Panc1 (cell line): ENCODE measurements around the gene GREB1L. TPM values are rescaled to one million over a fixed set of nuclear protein-coding genes. Genes with fewer than 3 reads are reported as not detected.

ENCODE experiments used
- ATAC-seq: fragments of 200-7000 bp; cut with Tn5 transposase; 2 replicates; pipeline ENCODE4 v1.9.1; 2020; ENCODE audit warnings: mild to moderate bottlenecking, moderate library complexity
- BruUV-seq: library from RNA; stranded (reverse); fragments of 400-500 nt; replicated peaks from 2 replicates; lab custom pipeline; 2021; lab: Mats Ljungman, UMichigan
- CTCF ChIA-PET: fragments of 300-600 bp; sonication (Branson Sonifier 250); formaldehyde crosslinking; loops from one replicate; lab custom pipeline; 2022; ENCODE audit warnings: antibody characterized with exemption; lab: Charles Lee
- POLR2A ChIA-PET: fragments of 300-600 bp; sonication (Branson Sonifier 250); formaldehyde crosslinking; loops from one replicate; lab custom pipeline; 2022; ENCODE audit warnings: antibody characterized with exemption; lab: Charles Lee
- DNase-seq: peaks from one replicate; pipeline ENCODE4 v3.0.0-alpha.2; 2010; ENCODE audit warnings: low read depth, low spot score
- H3K27ac ChIP-seq: 2 replicates; pipeline ENCODE4 v1.5.1; 2011; ENCODE audit warnings: mild to moderate bottlenecking, low read length, inconsistent platforms
- H3K27me3 ChIP-seq: fragments of 200-500 bp; sonication (Bioruptor generic); 2 replicates; pipeline ENCODE4 v1.6.0; 2014; ENCODE audit warnings: low read length, inconsistent platforms; ENCODE audit not compliant: control insufficient read depth, insufficient read depth
- H3K36me3 ChIP-seq: fragments of 200-500 bp; sonication (Bioruptor generic); 2 replicates; pipeline ENCODE4 v1.5.1; 2014; ENCODE audit warnings: inconsistent platforms, mild to moderate bottlenecking, low read length, moderate library complexity; ENCODE audit not compliant: control insufficient read depth, insufficient read depth
- H3K4me1 ChIP-seq: 2 replicates; pipeline ENCODE4 v1.5.1; 2011; ENCODE audit warnings: inconsistent platforms, mild to moderate bottlenecking, low read length, moderate library complexity; ENCODE audit not compliant: control insufficient read depth, insufficient read depth
- H3K4me3 ChIP-seq, 2 experiments: 2 replicates each; pipeline ENCODE4 v1.5.1; 2011 to 2012; ENCODE audit warnings: low read depth in 2 of 2, low read length in 2 of 2, mild to moderate bottlenecking in 2 of 2, inconsistent platforms in 1 of 2, moderate library complexity in 1 of 2
- H3K9me3 ChIP-seq: fragments of 200-500 bp; sonication (Bioruptor generic); 2 replicates; pipeline ENCODE4 v1.5.1; 2014; ENCODE audit warnings: low read depth, mild to moderate bottlenecking, inconsistent platforms, low read length, moderate library complexity; ENCODE audit not compliant: control insufficient read depth, insufficient read depth
- CTCF ChIP-seq: fragments of 450-650 bp; IDR thresholded peaks from 2 replicates; pipeline ENCODE4 v1.5.1; 2017; ENCODE audit warnings: mild to moderate bottlenecking
- POLR2AphosphoS5 ChIP-seq: IDR thresholded peaks from 2 replicates; pipeline ENCODE4 v1.6.1; 2012; ENCODE audit warnings: mild to moderate bottlenecking, low read depth, low read length, moderate library complexity
- REST ChIP-seq, 2 experiments: IDR thresholded peaks; 2 replicates each; pipeline ENCODE4 v1.6.1; 2011 to 2012; ENCODE audit warnings: low read depth in 2 of 2, control low read depth in 1 of 2, low read length in 1 of 2, mild to moderate bottlenecking in 1 of 2, moderate library complexity in 1 of 2; ENCODE audit not compliant: insufficient read depth in 1 of 2
- SIN3A ChIP-seq: IDR thresholded peaks from 2 replicates; pipeline ENCODE4 v1.6.1; 2012; ENCODE audit warnings: low read depth, mild to moderate bottlenecking, low read length, moderate library complexity, borderline replicate concordance; ENCODE audit not compliant: insufficient read depth
- TCF7L2 ChIP-seq: IDR thresholded peaks from 2 replicates; pipeline ENCODE4 v1.6.1; 2011; ENCODE audit warnings: mild to moderate bottlenecking, low read depth, low read length, inconsistent platforms
- in situ Hi-C: cut with HindIII; loops from 2 replicates; pipeline ENCODE4 v1.10.0; 2016; ENCODE audit warnings: low sequenced_read_pairs, low pct_unique_long_range_greater_than_20kb
- intact Hi-C: fragments of 100-400 bp; cut with micrococcal nuclease; formaldehyde crosslinking; loops from one replicate; pipeline ENCODE4 v1.10.0; 2022; ENCODE audit not compliant: unreplicated experiment
- total RNA-seq: library from RNA; stranded (reverse); gene quantifications from one replicate; pipeline ENCODE4 v1.2.1, GENCODE V29; 2021; ENCODE audit not compliant: unreplicated experiment

The GREB1L gene
- total RNA-seq, 1 experiment from 2014 or later: 11.0 TPM

GRCh38 chr18:21203542-21204241 lies 38.3 kb upstream of the GREB1L start:
- H3K4me1 ChIP-seq: no peaks in the 10 kb centered on the region
- no TSS peak for BruUV-seq
- DNase-seq (no peak), ATAC-seq (no peak)
- CTCF ChIA-PET: interaction anchor here (0.6 kb wide), 1 partner anchor 9 kb away, joined by 4 read pairs; no protein-coding TSS in a partner anchor
- no peak overlapping the region for H3K27ac ChIP-seq
- POLR2A ChIA-PET: no interaction called here
- no peaks in the 10 kb centered on the region for H3K27me3 ChIP-seq
- TF ChIP-seq SIN3A (no peak), POLR2AphosphoS5 (no peak), TCF7L2 (no peak), REST (IDR thresholded peaks at IDR 0.05; ENCODE audit: insufficient read depth in 1 of 2, low read depth in 2 of 2, low read length in 1 of 2) (no peak), CTCF (no peak)
- H3K9me3 ChIP-seq: no peaks in the 10 kb centered on the region
- no peaks in the 10 kb centered on the region for H3K36me3 ChIP-seq
- H3K4me3 ChIP-seq: no peak overlapping the region
- in situ Hi-C loops (no loop called here), intact Hi-C loops (no loop called here)

- no peak for DNase-seq
- TF ChIP-seq REST (IDR thresholded peaks at IDR 0.05; ENCODE audit: insufficient read depth in 1 of 2, low read depth in 2 of 2, low read length in 1 of 2): no peak
- TF ChIP-seq SIN3A: no peak
- TF ChIP-seq POLR2AphosphoS5: no peak
- no peak for TF ChIP-seq TCF7L2
- no peak for TF ChIP-seq CTCF
- ChIA-PET POLR2A (no interaction called here), CTCF (no interaction called here)
- in situ Hi-C loops: no loop called here
- Histone ChIP-seq H3K9me3 (no peaks in the 10 kb centered on the region), H3K36me3 (no peaks in the 10 kb centered on the region), H3K27ac (no peak overlapping the region), H3K4me1 (no peaks in the 10 kb centered on the region), H3K4me3 (no peak overlapping the region), H3K27me3 (no peaks in the 10 kb centered on the region)
- no peak for ATAC-seq
- intact Hi-C loops: no loop called here
- BruUV-seq: no TSS peak
Observed at GRCh38 chr18:21205695-21206094, 36.3 kb upstream of the GREB1L start.
